ENCODE measurements around the gene LIAS. TPM values are rescaled to one million over a fixed set of nuclear protein-coding genes. Genes with fewer than 3 reads are reported as not detected.
"Not testable (repeated sequence)": the region's sequence is repeated elsewhere in the genome, so short reads cannot be mapped to it uniquely, and the experiment has no call there.

LIAS gene
- total RNA-seq, 1 experiment from 2014 or later, result 37.0 TPM

GRCh38 chr4:39495446-39496213 lies 36.8 kb downstream of the LIAS start:
- DNase-seq (ENCODE audit: extremely low read depth, low read depth), result no peak

- DNase-seq (ENCODE audit: extremely low read depth, low read depth), result no peak
These were observed 39.3 kb downstream of the LIAS start for GRCh38 chr4:39497909-39498726.

GRCh38 chr4:39498727-39499020 lies 39.8 kb downstream of the LIAS start:
- DNase-seq (ENCODE audit: extremely low read depth, low read depth), result peak; percentile 90

- DNase-seq (ENCODE audit: extremely low read depth, low read depth), result peak; percentile 70
These were observed 43.3 kb downstream of the LIAS start for GRCh38 chr4:39502019-39502663.

GRCh38 chr4:39502664-39503035 lies 43.8 kb downstream of the LIAS start:
- DNase-seq (ENCODE audit: extremely low read depth, low read depth), result not testable (repeated sequence)

- no peak for DNase-seq (ENCODE audit: extremely low read depth, low read depth)
These were observed 45.7 kb downstream of the LIAS start for GRCh38 chr4:39504538-39504937.

- DNase-seq (ENCODE audit: extremely low read depth, low read depth), result no peak
These were observed 46.7 kb downstream of the LIAS start for GRCh38 chr4:39505581-39505980.

- DNase-seq (ENCODE audit: extremely low read depth, low read depth), result no peak
These were observed 51.6 kb downstream of the LIAS start for GRCh38 chr4:39510348-39510929.

- DNase-seq (ENCODE audit: extremely low read depth, low read depth), result not testable (repeated sequence)
These were observed 55.4 kb downstream of the LIAS start for GRCh38 chr4:39514266-39514665.

- DNase-seq (ENCODE audit: extremely low read depth, low read depth), result peak; percentile 95
These were observed 56.1 kb downstream of the LIAS start for GRCh38 chr4:39514888-39515401.

- DNase-seq (ENCODE audit: extremely low read depth, low read depth), result not testable (repeated sequence)
These were observed 57.0 kb downstream of the LIAS start for GRCh38 chr4:39515669-39516401.

GRCh38 chr4:39516407-39516966 lies 57.6 kb downstream of the LIAS start:
- no peak for DNase-seq (ENCODE audit: extremely low read depth, low read depth)

- no peak for DNase-seq (ENCODE audit: extremely low read depth, low read depth)
These were observed 59.6 kb downstream of the LIAS start for GRCh38 chr4:39518484-39518883.

GRCh38 chr4:39521253-39521919 lies 62.5 kb downstream of the LIAS start:
- DNase-seq (ENCODE audit: extremely low read depth, low read depth), result no peak

- DNase-seq (ENCODE audit: extremely low read depth, low read depth), result no peak
These were observed 63.2 kb downstream of the LIAS start for GRCh38 chr4:39522068-39522467.

- DNase-seq (ENCODE audit: extremely low read depth, low read depth), result peak; percentile 27
These were observed 65.5 kb downstream of the LIAS start for GRCh38 chr4:39524161-39524957.

GRCh38 chr4:39525822-39526690 lies 67.2 kb downstream of the LIAS start:
- DNase-seq (ENCODE audit: extremely low read depth, low read depth), result no peak
